HepG2 (cell line): ENCODE measurements around the gene CST3. TPM values are rescaled to one million over a fixed set of nuclear protein-coding genes. Genes with fewer than 3 reads are reported as not detected.

Experiments
- FOXK1 ChIP-seq: sonication (generic); formaldehyde crosslinking; IDR thresholded peaks from 2 replicates; pipeline ENCODE4 v1.4.0; 2020; ENCODE audit warnings: low read depth, missing genetic modification reagents, borderline replicate concordance
- GPN1 ChIP-seq: sonication (generic); formaldehyde crosslinking; IDR thresholded peaks from 2 replicates; pipeline ENCODE4 v1.5.1; 2020; ENCODE audit warnings: missing genetic modification reagents, borderline replicate concordance
- HNRNPK ChIP-seq: fragments of 200-400 bp; formaldehyde crosslinking; IDR thresholded peaks from 2 replicates; pipeline ENCODE4 v1.6.1; 2018; ENCODE audit warnings: low read length, low read depth, moderate library complexity, mild to moderate bottlenecking; ENCODE audit not compliant: poor library complexity, severe bottlenecking
- KDM6A ChIP-seq: IDR thresholded peaks from 2 replicates; pipeline ENCODE4 v1.6.1; 2016; ENCODE audit warnings: low read depth
- MBD4 ChIP-seq: IDR thresholded peaks from 2 replicates; pipeline ENCODE4 v1.6.1; 2012; ENCODE audit warnings: low read length, inconsistent platforms, borderline replicate concordance
- MIXL1 ChIP-seq: IDR thresholded peaks from 2 replicates; pipeline ENCODE4 v1.6.1; 2016
- MTA1 ChIP-seq: sonication (generic); formaldehyde crosslinking; IDR thresholded peaks from 2 replicates; pipeline ENCODE4 v1.4.0; 2020; ENCODE audit warnings: missing genetic modification reagents, mild to moderate bottlenecking, borderline replicate concordance
- MYC ChIP-seq: sonication (generic); formaldehyde crosslinking; IDR thresholded peaks from 2 replicates; pipeline ENCODE4 v1.9.0; 2021; ENCODE audit warnings: missing genetic modification reagents, borderline replicate concordance
- NCOR1 ChIP-seq: fragments of 200-600 bp; sonication (generic); IDR thresholded peaks from 2 replicates; pipeline ENCODE4 v1.7.0; 2017; ENCODE audit warnings: antibody characterized with exemption, low read length, borderline replicate concordance
- PRPF4 ChIP-seq: fragments of 200-400 bp; formaldehyde crosslinking; IDR thresholded peaks from 2 replicates; pipeline ENCODE4 v1.6.1; 2016; ENCODE audit warnings: low read length, low read depth; ENCODE audit not compliant: poor library complexity, severe bottlenecking
- REPIN1 ChIP-seq: sonication (generic); formaldehyde crosslinking; IDR thresholded peaks from 2 replicates; pipeline ENCODE4 v1.8.0; 2022; ENCODE audit warnings: missing genetic modification reagents, low read depth, mild to moderate bottlenecking, borderline replicate concordance
- RFXANK ChIP-seq: IDR thresholded peaks from 2 replicates; pipeline ENCODE4 v1.6.1; 2016
- TEAD2 ChIP-seq: sonication (generic); formaldehyde crosslinking; IDR thresholded peaks from 2 replicates; pipeline ENCODE4 v1.9.0; 2021; ENCODE audit warnings: missing genetic modification reagents
- ZMYM2 ChIP-seq: sonication (generic); formaldehyde crosslinking; IDR thresholded peaks from 2 replicates; pipeline ENCODE4 v1.8.0; 2022; ENCODE audit warnings: mild to moderate bottlenecking, missing genetic modification reagents
- ZNF232 ChIP-seq: sonication (generic); formaldehyde crosslinking; IDR thresholded peaks from 2 replicates; pipeline ENCODE4 v1.4.0; 2020; ENCODE audit warnings: missing genetic modification reagents, borderline replicate concordance
- ZNF253 ChIP-seq: sonication (generic); formaldehyde crosslinking; IDR thresholded peaks from 2 replicates; pipeline ENCODE4 v1.8.0; 2022; ENCODE audit warnings: mild to moderate bottlenecking, missing genetic modification reagents, borderline replicate concordance
- ZNF354B ChIP-seq: sonication (generic); formaldehyde crosslinking; IDR thresholded peaks from 2 replicates; pipeline ENCODE4 v1.8.0; 2022; ENCODE audit warnings: mild to moderate bottlenecking, missing genetic modification reagents
- ZNF484 ChIP-seq: sonication (generic); formaldehyde crosslinking; IDR thresholded peaks from 2 replicates; pipeline ENCODE4 v1.5.1; 2020; ENCODE audit warnings: mild to moderate bottlenecking, low read depth, missing genetic modification reagents, borderline replicate concordance
- ZNF496 ChIP-seq: sonication (generic); formaldehyde crosslinking; IDR thresholded peaks from 2 replicates; pipeline ENCODE4 v1.8.1; 2023; ENCODE audit warnings: mild to moderate bottlenecking, moderate library complexity, missing genetic modification reagents; ENCODE audit not compliant: insufficient replicate concordance
- ZNF713 ChIP-seq: sonication (generic); formaldehyde crosslinking; IDR thresholded peaks from 2 replicates; pipeline ENCODE4 v1.4.0; 2020; ENCODE audit warnings: mild to moderate bottlenecking, missing genetic modification reagents
- ZNF790 ChIP-seq: sonication (generic); formaldehyde crosslinking; IDR thresholded peaks from 2 replicates; pipeline ENCODE4 v1.8.0; 2022; ENCODE audit warnings: missing genetic modification reagents, mild to moderate bottlenecking, borderline replicate concordance
- ZSCAN12 ChIP-seq: sonication (generic); formaldehyde crosslinking; IDR thresholded peaks from 2 replicates; pipeline ENCODE4 v1.9.0; 2021; ENCODE audit warnings: mild to moderate bottlenecking, missing genetic modification reagents
- polyA plus RNA-seq, 8 experiments: library from polyadenylated mRNA; depleted of rRNA in 3 of 8; stranded (reverse) in 7 of 8; unstranded in 1 of 8; fragments of >200 nt; fragmentation: Illumina TruSeq in 4 of 8; extraction: Trizol in 4 of 8; gene quantifications; 2 replicates each; pipeline versions ENCODE4 v1.2.1 to v1.2.3, GENCODE V29; 2011 to 2016; ENCODE audit warnings: low read depth in 4 of 8, missing spikeins in 1 of 8, mixed read lengths in 1 of 8; ENCODE audit not compliant: insufficient read depth in 1 of 8
- total RNA-seq, 5 experiments: library from RNA; depleted of rRNA; stranded (reverse); fragments of >200 nt; fragmentation: Illumina TruSeq; extraction: Trizol; gene quantifications; 2 replicates each; pipeline ENCODE4 v1.2.3, GENCODE V29; 2016; ENCODE audit warnings: low read depth in 1 of 5
- TF ChIP-seq, protein P1 (sequence below): sonication (generic); formaldehyde crosslinking; IDR thresholded peaks from 2 replicates; pipeline ENCODE4 v1.4.0; 2020; ENCODE audit warnings: mild to moderate bottlenecking, low read depth, missing genetic modification reagents
- TF ChIP-seq, protein P2 (sequence below): conservative IDR thresholded peaks from 2 replicates; pipeline ENCODE4 v1.6.1; 2018; ENCODE audit warnings: missing genetic modification reagents
- TF ChIP-seq, protein P3 (sequence below): sonication (generic); formaldehyde crosslinking; IDR thresholded peaks from 2 replicates; pipeline ENCODE4 v1.5.0; 2020; ENCODE audit warnings: missing genetic modification reagents, mild to moderate bottlenecking, borderline replicate concordance
- TF ChIP-seq, protein P4 (sequence below): sonication (generic); formaldehyde crosslinking; IDR thresholded peaks from 2 replicates; pipeline ENCODE4 v1.8.1; 2023; ENCODE audit warnings: mild to moderate bottlenecking, moderate library complexity, missing genetic modification reagents
- TF ChIP-seq, protein P5 (sequence below): sonication (generic); formaldehyde crosslinking; IDR thresholded peaks from 2 replicates; pipeline ENCODE4 v1.8.0; 2022; ENCODE audit warnings: mild to moderate bottlenecking, missing genetic modification reagents, moderate library complexity

The CST3 gene
- total and polyA plus RNA-seq, 2 of the 13 experiments (the other 11 are each of a cell fraction or from before 2014, with no cell fraction given): 690 to 1,005 TPM

DNA sequence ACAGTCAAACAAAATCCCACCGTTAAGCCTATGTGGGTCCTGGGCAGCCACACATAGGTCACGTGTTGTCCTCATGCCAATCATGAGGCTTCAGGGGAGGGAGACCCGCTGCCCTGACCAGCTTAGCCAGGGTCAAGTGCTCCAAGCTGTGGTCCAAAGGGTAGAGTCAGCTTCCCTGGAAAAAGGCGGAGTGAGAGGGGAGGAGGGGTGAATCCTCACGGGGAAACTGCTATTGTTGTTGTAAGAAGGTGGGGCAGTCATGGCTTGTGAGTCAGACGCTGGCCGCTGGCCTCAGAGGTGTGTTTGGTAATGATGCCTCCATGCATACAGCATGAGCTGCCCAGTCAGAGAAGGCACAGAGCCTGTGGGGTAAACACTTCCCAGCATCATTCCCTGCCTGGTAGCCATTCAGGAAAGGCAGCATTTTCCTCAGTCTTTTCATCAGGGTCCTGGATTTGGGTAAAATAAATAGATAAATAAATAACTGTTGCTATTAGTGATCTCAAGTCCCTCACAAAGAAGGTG, 8.7 kb downstream of the CST3 start (continued):
- TF ChIP-seq HNRNPK (no peak), KDM6A (CRISPR knock-in tag) (peak; percentile 92; the same call in 1 of the 2 replicates), NCOR1 (peak; percentile 96; the same call in 1 of the 2 replicates), MYC (CRISPR knock-in tag) (peak; percentile 61; the same call in 1 of the 2 replicates), ZNF496 (CRISPR knock-in tag) (no peak), MTA1 (CRISPR knock-in tag) (peak; percentile 98), REPIN1 (CRISPR knock-in tag) (peak; percentile 94), RFXANK (CRISPR knock-in tag) (peak; percentile 84), MBD4 (no peak), ZNF790 (CRISPR knock-in tag) (no peak), ZNF253 (CRISPR knock-in tag) (no peak), GPN1 (CRISPR knock-in tag) (no peak), FOXK1 (CRISPR knock-in tag) (peak; percentile 92), TEAD2 (CRISPR knock-in tag) (no peak), ZSCAN12 (CRISPR knock-in tag) (no peak), ZMYM2 (CRISPR knock-in tag) (peak; percentile 86), ZNF713 (CRISPR knock-in tag) (no peak), ZNF484 (CRISPR knock-in tag) (no peak), ZNF232 (peak; percentile 47; the same call in 1 of the 2 replicates), PRPF4 (no peak), ZNF354B (CRISPR knock-in tag) (peak; percentile 97), MIXL1 (CRISPR knock-in tag) (peak; percentile 67; the same call in 1 of the 2 replicates)
- TF ChIP-seq, protein P1, sequence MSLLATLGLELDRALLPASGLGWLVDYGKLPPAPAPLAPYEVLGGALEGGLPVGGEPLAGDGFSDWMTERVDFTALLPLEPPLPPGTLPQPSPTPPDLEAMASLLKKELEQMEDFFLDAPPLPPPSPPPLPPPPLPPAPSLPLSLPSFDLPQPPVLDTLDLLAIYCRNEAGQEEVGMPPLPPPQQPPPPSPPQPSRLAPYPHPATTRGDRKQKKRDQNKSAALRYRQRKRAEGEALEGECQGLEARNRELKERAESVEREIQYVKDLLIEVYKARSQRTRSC (CRISPR knock-in tag): no peak
- TF ChIP-seq, protein P2, sequence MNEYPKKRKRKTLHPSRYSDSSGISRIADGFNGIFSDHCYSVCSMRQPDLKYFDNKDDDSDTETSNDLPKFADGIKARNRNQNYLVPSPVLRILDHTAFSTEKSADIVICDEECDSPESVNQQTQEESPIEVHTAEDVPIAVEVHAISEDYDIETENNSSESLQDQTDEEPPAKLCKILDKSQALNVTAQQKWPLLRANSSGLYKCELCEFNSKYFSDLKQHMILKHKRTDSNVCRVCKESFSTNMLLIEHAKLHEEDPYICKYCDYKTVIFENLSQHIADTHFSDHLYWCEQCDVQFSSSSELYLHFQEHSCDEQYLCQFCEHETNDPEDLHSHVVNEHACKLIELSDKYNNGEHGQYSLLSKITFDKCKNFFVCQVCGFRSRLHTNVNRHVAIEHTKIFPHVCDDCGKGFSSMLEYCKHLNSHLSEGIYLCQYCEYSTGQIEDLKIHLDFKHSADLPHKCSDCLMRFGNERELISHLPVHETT (CRISPR knock-in tag): peak; percentile 44
- TF ChIP-seq, protein P3, sequence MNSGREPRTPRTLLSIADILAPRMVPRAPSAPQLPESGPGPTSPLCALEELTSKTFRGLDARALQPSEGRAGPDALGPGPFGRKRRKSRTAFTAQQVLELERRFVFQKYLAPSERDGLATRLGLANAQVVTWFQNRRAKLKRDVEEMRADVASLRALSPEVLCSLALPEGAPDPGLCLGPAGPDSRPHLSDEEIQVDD (CRISPR knock-in tag): peak; percentile 88; the same call in 1 of the 2 replicates
- TF ChIP-seq, protein P4, sequence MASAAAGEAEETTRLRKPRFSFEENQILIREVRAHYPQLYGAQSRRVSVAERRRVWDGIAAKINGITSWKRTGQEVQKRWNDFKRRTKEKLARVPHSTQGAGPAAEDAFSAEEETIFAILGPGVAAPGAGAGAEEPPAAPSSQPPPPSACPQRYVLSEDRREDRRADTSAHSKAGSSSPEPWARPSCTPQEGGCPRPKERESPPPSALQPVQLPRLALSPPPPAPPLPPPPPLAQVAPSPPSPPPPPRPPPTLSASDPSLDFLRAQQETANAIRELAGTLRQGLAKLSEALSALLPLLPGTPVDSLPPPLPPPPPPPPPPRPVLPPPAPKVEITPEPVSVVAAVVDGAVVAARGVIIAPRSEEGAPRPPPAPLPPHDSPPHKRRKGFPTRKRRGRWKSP: peak; percentile 91
- TF ChIP-seq, protein P5, sequence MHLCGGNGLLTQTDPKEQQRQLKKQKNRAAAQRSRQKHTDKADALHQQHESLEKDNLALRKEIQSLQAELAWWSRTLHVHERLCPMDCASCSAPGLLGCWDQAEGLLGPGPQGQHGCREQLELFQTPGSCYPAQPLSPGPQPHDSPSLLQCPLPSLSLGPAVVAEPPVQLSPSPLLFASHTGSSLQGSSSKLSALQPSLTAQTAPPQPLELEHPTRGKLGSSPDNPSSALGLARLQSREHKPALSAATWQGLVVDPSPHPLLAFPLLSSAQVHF (CRISPR knock-in tag): no peak
